GM18517 (cell line): ENCODE data around the gene LMCD1.

Experiments
- ATAC-seq: cut with Tn5 transposase; IDR thresholded peaks from one replicate; pipeline ENCODE4 v1.9.1; 2021; ENCODE audit warnings: mild to moderate bottlenecking, moderate library complexity; ENCODE audit not compliant: unreplicated experiment

The LMCD1 gene

DNA sequence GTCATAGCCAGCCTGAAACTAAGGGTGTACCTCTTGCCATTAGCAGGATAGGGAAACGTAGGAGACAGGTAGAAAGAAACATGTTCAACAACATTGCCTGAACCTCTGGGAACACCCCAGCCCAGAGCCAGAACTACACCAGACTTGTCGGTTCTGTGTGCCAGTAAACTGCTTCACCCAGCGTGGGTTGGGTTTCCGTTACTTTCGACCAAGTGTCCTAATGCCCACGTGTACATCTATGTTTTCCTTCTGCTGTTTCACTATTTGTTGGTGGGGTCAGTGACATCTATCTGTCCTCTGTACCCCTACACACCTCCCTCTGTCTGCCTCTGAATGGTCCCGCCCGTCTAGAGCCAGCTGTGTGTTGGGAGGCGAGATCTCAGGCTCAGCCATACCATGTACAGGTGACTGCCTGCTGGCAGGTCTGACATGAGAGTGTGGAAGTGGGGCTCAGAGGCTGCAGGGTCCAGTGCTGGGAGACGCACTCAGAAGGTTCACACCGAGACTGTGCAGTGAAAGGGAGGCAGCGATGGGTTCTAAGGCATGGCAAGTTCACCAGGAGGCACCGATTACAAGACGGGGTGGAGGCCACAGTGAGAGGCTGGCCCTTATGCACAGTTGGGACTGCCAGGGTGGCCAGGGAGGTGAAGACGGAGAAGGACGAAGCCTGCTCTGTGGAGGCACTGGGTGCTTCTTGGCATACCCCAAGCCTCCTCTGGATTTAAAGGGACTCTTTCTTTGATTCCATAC is 106.6 kb downstream of the LMCD1 start:
- no peak for ATAC-seq

DNA sequence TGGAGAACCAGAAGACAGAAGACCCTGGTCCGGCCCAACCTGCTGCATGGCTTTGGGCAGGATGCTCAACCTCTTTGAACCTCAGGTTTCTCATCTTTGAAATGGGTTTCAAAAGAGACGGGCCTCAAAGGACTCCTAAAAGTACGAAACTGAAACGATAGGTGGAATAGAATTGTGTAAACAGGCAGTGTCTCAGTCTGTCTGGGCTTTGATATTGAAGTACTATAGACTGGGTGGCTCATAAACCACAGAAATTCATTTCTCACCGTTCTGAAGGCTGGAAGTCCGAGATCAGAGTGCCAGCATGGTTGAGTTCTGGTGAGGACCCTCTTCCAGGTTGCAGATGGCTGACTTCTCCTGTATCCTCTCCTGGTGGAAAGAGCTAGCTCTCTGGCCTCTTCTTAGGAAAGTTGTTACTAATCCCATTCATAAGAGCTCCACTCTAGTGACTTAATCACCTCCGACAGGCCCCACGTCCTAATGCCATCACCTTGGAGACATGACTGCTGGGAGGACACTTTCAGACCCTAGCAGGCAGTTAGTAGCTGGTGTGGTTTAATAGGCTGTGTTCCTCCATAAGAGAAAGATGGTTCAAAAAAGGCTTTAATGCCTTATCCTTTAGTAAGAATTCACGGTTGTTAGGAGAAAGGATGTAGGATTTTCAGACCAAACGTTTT is 107.3 kb downstream of the LMCD1 start:
- ATAC-seq = no peak

DNA sequence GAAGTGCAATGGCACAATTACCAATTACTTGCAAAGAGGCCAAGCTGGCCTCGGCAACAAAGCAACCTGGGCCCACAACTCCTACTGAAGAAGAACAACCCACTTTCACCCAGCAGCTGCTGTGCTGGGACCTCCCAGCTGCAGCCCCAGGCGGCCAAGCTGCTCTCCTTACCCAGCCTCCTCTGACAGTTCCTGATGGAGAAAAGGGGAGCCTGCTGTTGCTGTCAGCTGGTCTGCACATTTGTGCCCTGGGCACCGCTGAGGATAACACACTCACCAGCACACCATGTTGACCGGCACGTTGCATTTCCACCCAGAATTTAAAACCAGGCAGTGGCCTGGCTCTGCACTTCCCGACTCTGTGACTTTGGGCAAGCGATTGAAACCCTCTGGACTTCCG is 109.3 kb downstream of the LMCD1 start:
- ATAC-seq = no peak

DNA sequence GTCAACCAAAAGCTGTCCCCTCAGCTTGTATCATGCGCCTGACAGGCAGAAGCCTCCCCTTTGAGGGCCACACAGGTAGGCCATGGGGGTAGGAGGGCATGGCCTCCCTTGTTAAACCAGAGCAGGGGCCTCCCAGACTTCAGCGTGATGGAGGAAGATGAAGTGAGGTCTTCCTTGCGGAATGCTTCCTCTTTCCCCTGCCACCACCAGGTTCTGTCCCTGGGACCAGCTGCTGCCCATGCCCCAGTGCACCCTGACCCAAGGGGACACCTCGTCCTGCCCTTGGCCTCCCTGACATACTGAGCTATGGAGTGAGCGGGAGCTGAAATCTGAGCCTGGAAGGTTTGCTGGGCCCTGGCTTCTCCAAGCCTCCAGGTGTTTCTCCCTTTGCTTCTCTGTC is 116.3 kb downstream of the LMCD1 start:
- ATAC-seq = no peak

DNA sequence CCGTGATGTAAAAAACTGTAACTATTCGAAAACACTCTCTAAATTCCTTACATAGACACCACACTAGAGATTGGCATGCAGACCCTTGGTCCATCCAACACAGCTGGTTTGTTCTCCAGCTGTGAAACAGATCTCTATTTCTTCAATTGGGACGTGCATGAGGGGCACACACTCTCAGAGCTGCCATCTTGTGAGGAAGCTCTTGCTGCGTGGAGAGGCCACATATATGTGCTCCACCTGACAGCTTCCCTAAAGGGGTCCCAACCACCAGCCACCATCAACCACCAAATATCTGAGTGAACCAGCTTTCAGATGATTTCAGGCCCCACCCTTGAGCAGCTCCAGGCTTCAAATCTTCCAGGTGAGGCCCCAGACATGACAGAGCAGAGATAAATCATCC is 117.3 kb downstream of the LMCD1 start:
- no peak for ATAC-seq

DNA sequence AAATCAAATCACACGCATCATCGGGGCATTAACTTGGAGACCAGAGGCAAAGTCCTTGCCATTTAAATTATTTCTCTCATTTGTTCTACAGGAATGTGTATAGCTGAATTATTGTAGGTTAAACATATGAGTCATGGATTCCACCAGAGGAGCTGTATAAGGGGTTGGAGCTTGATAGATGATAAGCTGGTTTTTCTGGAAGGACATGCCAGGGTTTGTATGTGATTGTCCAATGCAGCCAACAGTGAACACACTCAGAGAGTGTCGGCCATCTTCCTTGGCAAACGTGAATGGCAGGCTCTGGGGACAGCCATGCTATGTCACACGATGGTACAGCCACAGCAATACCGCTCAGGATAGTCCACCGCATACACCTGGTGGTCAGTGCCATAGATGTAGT is 117.9 kb downstream of the LMCD1 start:
- no peak for ATAC-seq

DNA sequence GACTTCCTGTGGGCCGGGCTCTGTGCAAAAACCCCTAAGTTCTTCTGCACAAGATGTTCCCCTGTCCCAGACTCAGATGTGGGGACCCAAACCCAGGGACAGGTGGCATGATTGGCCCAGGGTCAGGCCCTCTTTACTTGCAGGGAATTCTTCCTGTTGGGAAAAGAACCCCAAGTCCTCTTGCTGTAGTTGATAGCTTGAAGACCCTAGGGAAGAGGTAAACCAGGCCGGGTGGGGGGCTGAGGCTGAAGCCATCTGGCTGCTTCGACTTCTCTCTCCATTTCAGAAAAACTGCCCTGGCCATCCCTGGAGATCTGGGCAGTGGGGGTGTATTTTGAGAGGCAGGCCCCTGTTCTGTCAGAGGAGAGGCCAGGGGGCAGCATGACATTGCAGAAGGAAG is 119.5 kb downstream of the LMCD1 start:
- no peak for ATAC-seq

DNA sequence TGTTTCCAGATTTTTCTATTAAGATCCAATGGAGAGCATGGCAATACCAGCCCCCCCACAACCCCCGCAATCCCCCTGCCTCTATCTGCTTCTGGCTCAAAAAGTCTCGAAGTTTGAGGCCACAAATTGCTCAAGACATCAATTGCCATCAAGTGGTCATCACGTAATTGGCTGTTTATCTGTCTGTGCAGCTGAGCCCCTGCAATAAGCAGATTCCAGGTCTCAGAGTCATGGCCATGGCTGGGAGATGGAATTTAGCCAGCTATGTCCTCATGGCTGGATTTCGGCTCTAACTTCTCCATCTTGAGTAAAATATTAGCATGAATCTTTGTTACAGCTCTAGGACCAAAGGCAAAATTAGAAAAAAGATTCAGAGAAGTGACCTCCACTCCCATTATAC is 120.2 kb downstream of the LMCD1 start:
- no peak for ATAC-seq

DNA sequence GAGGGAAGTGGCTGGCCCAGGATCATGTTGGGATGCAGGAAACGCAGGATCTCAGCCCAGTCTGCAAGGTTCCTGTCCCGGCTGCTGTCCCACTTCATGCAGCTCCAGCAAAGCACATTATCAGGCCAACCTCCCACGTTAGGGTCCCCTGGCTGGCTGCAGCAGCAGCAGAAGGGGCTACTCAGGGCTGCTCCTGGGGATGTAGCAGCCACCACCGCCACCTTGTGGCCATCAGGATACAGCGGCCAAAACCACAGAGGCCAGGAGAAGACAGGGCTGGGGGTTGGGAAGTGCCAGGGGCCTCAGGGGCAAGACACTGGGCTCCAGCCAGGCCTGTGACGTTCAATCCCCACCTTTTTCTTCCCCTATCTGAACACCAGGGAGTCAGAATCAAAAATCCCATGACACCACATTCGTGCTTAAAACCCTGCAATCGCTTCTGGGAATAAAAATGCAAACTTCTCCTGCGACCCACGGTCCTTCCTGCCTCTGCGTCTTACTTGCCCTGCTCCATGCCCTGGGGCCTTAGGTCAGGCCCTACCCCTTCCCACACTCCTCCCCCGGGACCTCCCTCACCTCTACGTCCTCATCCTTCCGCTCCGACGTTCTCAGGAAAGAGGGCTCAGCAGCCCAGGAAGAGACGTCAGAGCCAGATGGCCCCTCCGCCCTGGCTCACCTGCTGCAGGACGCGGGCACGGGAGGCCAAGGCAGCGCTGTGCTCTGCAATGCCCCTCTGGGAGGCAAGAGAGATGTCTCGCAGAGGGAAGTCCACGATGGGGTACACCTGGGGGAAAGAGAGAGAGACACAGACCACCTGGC is 121.5 kb downstream of the LMCD1 start:
- no peak for ATAC-seq

DNA sequence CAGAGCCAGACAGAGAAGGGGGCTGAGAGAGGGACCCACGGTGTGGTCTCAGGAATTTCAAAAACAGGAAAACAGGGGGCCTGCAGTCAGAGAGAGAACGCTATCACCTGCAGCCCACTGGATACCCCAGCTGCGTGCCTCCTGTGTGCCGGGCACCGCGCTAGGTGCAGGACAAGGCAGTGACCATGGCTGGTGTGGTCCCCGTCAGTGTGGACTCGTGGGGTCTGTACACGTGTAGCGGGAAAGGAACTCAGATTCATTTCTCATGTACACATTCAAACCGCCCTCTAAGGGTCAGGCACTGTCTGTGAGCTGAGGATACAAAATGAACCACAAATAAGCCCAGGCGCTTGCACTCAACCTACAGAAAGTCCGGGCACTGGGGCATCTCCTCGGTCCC is 122.1 kb downstream of the LMCD1 start:
- ATAC-seq = no peak
